Mammary epithelial cell (primary cell): ENCODE data around the gene TASP1.

ENCODE experiments used
- CTCF ChIP-seq, 2 donors: IDR thresholded peaks in 1 of 2; conservative IDR thresholded peaks in 1 of 2; 2 replicates each; pipeline ENCODE4 v1.5.1; 2011 to 2012; ENCODE audit warnings: inconsistent platforms in 2 of 2, low read length in 2 of 2, mild to moderate bottlenecking in 2 of 2, control low read depth in 1 of 2, low read depth in 1 of 2; ENCODE audit not compliant: insufficient read depth in 1 of 2; ENCODE audit errors: extremely low read depth in 1 of 2
- EZH2 ChIP-seq: IDR thresholded peaks from 2 replicates; pipeline ENCODE4 v1.6.1; 2012; ENCODE audit warnings: low read length, inconsistent platforms, borderline replicate concordance

GRCh38 chr20:13487202-13487601, 151.5 kb downstream of the TASP1 start:
- TF ChIP-seq CTCF (conservative IDR thresholded peaks at IDR 0.05 in 1 of 2, IDR thresholded peaks at IDR 0.05 in 1 of 2; ENCODE audit: extremely low read depth in 1 of 2, insufficient read depth in 1 of 2, low read depth in 1 of 2, low read length in 2 of 2) (no peak), EZH2 (no peak)
